ENCODE results near the gene PMEPA1.

GRCh38 chr20:57661746-57662455 lies 47.9 kb downstream of the PMEPA1 start:
- TF ChIP-seq CTCF (conservative IDR thresholded peaks at IDR 0.05) (no peak), ZFX (IDR thresholded peaks at IDR 0.05) (no peak)
